ENCODE results near the gene ARAF.
"Not testable (repeated sequence)": the region's sequence is repeated elsewhere in the genome, so short reads cannot be mapped to it uniquely, and the experiment has no call there.

The ARAF gene

GRCh38 chrX:47586043-47586787 is 25.2 kb downstream of the ARAF start:
- no peak for DNase-seq

GRCh38 chrX:47587091-47587891 is 26.3 kb downstream of the ARAF start:
- DNase-seq, result no peak

DNA sequence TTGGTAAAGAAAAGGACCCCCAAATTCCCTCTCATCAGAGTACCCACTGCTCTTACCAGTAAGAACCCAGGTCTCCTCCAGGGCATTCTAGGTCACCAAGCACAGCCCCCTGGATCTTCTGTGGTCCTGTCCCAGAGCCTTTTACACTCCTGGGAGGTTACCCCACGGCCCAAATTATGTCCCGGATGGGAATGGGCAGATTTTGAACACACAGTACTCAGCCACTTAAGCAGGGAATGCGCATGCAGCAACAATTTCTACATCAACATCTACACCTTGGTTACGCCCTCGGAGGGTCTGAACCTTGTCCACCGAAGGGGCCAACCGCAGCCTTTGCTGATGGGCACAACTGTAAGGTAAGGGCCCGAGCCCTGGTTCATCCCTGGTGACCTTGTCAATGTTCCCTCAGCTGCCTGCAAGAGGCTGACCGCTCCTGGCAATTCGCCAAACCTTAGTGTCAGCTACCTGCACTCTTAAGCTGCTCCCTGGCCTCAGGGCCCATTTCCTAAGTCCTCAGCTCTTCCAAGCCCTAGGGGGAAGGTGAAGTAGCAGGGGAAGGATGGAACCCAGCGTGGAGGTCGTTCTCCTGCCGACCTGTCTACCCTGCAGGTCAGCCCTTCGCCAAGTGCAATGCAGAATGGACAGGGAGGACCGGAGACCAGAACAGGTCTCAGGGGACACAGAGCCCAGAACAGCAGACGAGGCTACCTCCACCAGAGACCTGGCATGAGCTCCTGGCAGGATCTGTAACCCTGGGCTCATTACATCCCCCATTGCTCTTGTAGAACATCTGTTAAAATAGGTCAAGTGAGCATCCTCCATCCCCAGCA is 27.1 kb downstream of the ARAF start:
- DNase-seq, result no peak

- no peak for DNase-seq
These were observed 30.0 kb downstream of the ARAF start for GRCh38 chrX:47590984-47591383.

- DNase-seq, result no peak
These were observed 32.5 kb downstream of the ARAF start for GRCh38 chrX:47593522-47593921.

GRCh38 chrX:47595716-47596251 is 34.8 kb downstream of the ARAF start:
- DNase-seq, result peak; percentile 34

DNA sequence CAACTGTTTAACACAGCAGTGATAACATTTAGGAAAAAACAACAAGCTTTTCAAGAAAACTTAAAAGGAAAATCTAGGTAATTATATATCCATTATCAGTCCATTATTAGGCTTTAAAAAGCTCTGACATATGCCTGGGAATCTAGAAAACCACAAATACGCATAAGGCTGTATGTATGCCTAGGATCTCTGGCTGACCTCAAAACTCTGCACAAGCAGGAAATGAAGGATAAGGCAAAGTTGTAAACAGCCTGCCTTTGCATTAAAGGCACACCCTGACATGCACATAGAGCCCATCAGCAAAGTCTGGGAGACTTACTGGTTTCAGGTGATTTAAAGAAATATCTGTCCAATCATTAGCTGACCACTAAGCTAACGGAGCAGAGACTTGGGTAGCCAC is 35.3 kb downstream of the ARAF start:
- peak; percentile 20 for DNase-seq

GRCh38 chrX:47597222-47597621 is 36.2 kb downstream of the ARAF start:
- DNase-seq, result no peak

DNA sequence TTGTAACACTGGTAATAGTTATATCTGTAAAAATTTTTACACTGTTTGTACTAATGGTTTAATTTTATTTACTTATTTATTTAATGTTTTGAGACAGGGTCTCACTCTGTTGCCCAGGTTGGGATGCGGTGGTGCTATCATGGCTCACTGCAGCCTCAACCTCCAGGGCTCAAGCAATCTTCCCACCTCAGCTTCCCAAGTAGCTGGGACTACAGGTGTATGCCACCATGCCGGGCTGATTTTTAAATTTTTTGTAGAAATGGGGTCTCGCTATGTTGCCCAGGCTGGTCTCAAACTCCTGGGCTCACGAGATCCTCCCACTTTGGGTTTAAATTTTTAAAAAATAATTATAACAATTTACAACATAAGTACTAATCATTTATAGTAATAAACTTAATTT is 42.1 kb downstream of the ARAF start:
- DNase-seq, result not testable (repeated sequence)

DNA sequence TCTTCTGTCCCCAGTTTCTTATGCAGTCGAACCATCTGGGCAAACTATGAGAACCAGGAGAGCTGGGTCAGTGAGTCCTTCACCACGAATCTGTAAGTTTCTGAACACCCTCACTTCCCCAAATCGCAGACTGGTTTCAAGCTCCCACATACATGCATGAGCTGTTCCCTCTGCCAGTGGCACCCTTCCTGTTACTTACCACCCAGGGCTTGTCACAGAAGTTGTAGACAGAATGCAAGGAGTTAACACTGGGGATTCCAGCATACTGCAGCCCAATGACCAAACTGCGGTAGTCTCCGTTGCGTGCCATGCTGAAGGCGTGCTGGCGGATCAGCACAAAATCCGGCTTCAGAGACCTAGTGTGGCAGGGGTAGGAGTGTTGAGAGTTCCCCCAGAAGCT is 44.0 kb downstream of the ARAF start:
- no peak for DNase-seq

DNA sequence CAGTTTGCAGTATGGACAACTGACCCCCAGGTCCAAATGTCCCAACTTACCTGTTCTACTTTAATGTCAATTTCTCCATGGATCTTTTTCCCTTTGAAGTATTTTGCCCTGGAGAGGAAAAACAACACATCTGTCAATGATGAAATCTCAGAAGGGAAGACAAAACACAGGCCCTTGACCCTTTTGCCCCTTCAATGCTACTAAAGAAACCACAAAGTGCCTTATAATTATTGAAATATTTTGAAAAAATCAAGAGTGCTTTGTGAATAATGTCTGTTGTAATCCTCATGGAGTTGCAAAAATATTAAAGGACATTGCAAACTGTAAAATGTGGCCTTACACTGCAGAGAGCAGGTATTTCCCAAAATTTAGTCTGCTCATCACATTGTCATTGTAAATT is 46.1 kb downstream of the ARAF start:
- no peak for DNase-seq

DNA sequence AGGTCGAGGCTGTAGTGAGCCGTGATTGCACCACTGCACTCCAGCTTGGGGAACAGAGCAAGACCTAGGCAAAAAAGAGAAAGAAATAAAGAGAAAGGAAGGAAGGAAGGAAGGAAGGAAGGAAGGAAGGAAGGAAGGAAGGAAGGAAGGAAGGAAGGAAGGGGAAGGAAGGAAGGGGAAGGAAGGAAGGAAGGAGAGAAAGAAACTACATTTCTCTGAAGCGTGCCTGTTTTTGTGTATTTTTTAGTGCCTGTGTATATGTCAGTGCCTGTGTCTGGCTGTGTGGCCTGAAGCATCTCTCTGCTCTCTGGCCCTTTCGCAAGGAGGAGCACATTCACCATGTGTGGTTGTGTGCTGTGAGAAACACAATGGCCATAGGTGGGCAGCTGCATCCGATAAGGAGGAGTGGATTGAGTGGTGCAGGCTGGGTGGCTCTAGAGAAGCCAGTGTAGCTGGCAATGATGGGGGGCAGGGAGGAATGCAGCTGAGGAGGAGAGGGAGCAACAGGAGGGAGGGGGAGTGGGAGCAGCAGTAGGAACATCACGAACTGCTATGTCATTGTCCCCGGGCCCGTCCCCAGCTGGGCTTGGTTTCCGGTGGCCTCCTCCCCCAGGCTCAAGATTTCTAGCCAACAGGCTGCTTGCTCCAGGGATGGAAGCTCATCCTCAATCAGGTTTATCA is 47.3 kb downstream of the ARAF start:
- no peak for DNase-seq

DNA sequence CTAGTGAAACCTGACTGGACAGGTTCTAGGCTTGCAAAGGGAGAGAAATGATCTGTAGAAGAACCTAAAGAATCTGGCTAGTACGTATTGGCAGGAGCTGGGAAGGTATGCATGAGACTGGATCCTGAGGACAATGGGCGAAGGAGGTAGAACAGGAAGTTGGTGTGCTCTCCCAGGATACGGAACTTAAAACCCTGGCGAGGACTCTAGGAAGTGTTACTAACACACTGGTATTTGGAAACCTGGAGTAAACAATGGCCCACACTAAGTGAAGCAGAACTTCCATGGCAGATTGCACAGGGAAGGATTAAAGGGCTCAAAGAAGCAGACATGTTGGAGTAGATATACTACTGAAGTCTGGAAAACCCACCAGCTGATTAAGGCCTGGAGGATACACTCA is 49.5 kb downstream of the ARAF start:
- no peak for DNase-seq

- DNase-seq, result no peak
These were observed 50.5 kb downstream of the ARAF start for GRCh38 chrX:47611489-47611888.

- DNase-seq, result no peak
These were observed 50.9 kb downstream of the ARAF start for GRCh38 chrX:47611926-47612325.

DNA sequence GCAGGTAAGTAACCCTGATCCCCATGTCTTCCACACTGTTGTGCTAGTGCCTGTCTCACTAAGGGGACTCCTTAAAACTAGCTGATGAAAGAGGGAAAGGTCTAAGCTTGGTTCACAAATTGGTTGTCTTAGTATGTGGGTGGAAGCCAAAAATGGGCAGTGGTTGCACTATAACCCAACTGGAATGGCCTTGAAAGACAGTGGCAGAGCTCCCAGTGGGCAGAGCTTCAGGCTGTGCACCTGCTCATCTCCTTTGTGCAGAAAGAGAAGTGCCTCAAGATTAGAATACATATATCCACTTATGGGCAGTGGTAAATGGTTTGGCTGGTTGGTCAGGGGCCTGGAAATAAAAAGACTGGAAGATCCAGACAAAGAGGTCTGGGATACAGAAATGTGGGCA is 51.4 kb downstream of the ARAF start:
- DNase-seq, result no peak

DNA sequence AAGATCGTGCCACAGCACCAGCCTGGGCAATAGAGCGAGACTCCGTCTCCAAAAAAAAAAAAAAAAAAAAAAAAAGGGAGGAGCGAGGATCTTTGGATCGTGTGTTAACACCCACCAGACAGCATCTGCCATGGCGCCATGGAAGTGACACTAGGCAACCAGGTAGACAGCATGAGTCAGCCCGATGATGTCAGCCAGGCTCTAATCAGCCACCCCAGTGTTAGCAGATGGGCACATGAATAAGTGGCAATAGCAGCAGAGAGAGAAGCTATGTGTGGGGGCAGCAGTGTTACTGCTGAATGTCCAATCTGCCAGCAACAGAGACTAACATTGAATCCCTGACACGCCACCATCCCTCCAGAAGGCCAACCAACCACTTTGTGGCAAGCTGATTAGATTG is 52.1 kb downstream of the ARAF start:
- no peak for DNase-seq

- DNase-seq, result no peak
These were observed 53.6 kb downstream of the ARAF start for GRCh38 chrX:47614618-47615017.

- DNase-seq, result no peak
These were observed 58.0 kb downstream of the ARAF start for GRCh38 chrX:47618923-47619485.

- DNase-seq, result peak; percentile 76
These were observed 58.7 kb downstream of the ARAF start, which contains the start of gene SYN1 for GRCh38 chrX:47619486-47620302. Gene SYN1 (minus strand): TSS chrX:47619857. CDS start chrX:47619728, 129 bp downstream.

- DNase-seq, result no peak
These were observed 59.3 kb downstream of the ARAF start for GRCh38 chrX:47620303-47620685.
